Measurements from ENCODE around the gene ILKAP. TPM values are rescaled to one million over a fixed set of nuclear protein-coding genes. Genes with fewer than 3 reads are reported as not detected.
A peak's percentile ranks its signal among the peaks of the same experiment; 100 is the strongest.

Gene ILKAP
- total and polyA plus RNA-seq, 4 experiments from 2014 or later, result 44.4 to 87.8 (median 63.2) TPM

DNA sequence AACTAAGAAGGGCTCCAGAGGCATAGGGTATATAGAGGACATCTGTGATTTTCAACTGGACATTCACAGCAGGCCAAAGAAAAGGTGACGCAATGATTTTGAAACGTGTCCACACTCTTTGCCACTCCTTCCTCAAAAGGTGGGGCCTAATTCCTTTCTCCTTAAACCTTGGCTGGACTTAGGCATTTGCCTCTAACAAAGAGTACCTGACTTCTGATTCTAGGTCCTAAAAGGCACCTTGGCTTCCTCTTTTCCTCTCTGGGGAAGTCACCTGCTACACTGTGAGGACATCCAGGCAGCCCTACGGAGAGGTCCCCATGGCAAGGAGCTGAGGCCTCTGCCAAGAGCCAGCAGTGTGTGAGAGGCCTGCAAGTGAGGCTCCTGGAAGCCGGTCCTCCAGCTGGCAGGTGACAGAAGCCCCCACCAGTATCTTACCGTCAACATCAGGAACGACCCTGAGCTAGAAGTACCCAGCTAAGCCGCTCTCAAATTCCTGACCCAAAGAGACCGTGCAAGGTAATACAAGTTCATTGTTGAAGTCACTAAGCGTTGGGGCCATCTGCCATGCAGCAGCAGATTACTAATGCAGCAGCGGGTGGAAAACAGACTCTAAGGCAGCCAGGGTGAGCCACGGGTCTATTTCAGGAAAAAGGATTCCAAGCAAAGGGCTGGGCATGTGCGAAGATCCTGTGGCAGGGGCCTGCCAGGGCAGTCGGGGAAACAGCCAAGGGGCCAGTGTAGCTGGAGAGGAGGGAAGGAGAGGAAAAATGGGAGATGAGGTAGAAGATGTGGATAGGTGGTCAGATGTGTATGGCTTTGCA lies 43.7 kb upstream of the ILKAP start:
- no peak overlapping the region for H3K27ac ChIP-seq (ENCODE audit: low read depth, low read length)
- CTCF ChIA-PET (ENCODE audit: partially characterized antibody), result interaction anchor here (0.6 kb wide), 1 partner anchor 18 kb away, joined by 3 read pairs; no protein-coding TSS in a partner anchor
- H3K27me3 Mint-ChIP-seq, result no peaks in the 10 kb centered on the region
- no peak overlapping the region for H3K4me3 Mint-ChIP-seq
- no peaks in the 10 kb centered on the region for H3K4me1 ChIP-seq (ENCODE audit: insufficient read depth, low read length)
- POLR2A ChIA-PET (ENCODE audit: partially characterized antibody), result no interaction called here
- no peak overlapping the region for H3K4me3 ChIP-seq (ENCODE audit: low read length in 2 of 2)
- no peak for DNase-seq
- peaks cover 8% of the 10 kb centered on the region for H3K36me3 ChIP-seq (ENCODE audit: insufficient read depth, low read length)
- peaks cover 19 to 41% of the 10 kb centered on the region in 2 donors for H3K36me3 Mint-ChIP-seq
- H3K9me3 ChIP-seq (ENCODE audit: control insufficient read depth in 1 of 2, low read length in 2 of 2), result no peaks in the 10 kb centered on the region
- intact Hi-C loops (cut with micrococcal nuclease), result no loop called here
- no peaks in the 10 kb centered on the region for H3K27me3 ChIP-seq (ENCODE audit: insufficient read depth, low read length)
- no peaks in the 10 kb centered on the region for H3K9me3 Mint-ChIP-seq
- peak overlapping the region in 3 of 7 donors; percentile 11 to 75 (median 26) for H3K27ac Mint-ChIP-seq
- peaks cover 0 to under 1% (median 0%) of the 10 kb centered on the region in 4 donors for H3K4me1 Mint-ChIP-seq

DNA sequence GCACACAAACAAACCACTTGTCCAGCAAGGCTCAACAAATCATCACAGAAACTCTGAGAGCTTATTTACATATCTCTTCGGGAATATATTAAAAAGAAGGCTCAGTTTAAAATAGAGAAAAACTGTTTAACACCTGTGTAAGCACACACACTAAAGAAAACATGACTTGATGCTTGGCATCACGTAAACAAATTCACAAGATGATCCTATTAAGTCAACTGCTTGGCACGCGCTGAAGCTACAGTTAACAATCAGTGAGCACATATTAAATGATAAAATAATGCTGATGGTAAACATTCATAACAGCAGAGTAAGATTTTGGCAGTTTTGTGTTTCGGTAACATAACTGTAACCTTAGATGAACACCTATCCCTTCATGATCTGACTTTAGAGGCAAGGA lies 40.7 kb upstream of the ILKAP start:
- CTCF ChIA-PET (ENCODE audit: partially characterized antibody), result interaction anchor here (1.8 kb wide), 1 partner anchor 19 kb away, joined by 4 read pairs; no protein-coding TSS in a partner anchor
- H3K36me3 Mint-ChIP-seq, result peaks cover 19 to 23% of the 10 kb centered on the region in 2 donors
- POLR2A ChIA-PET (ENCODE audit: partially characterized antibody), result no interaction called here
- H3K27me3 Mint-ChIP-seq, result peaks cover 0 to 2% of the 10 kb centered on the region in 2 donors
- Histone ChIP-seq H3K27ac (ENCODE audit: low read depth, low read length) (no peak overlapping the region), H3K4me1 (ENCODE audit: insufficient read depth, low read length) (peaks cover 3% of the 10 kb centered on the region), H3K27me3 (ENCODE audit: insufficient read depth, low read length) (no peaks in the 10 kb centered on the region), H3K36me3 (ENCODE audit: insufficient read depth, low read length) (peaks cover 6% of the 10 kb centered on the region), H3K4me3 (ENCODE audit: low read length in 2 of 2) (no peak overlapping the region), H3K9me3 (ENCODE audit: control insufficient read depth in 1 of 2, low read length in 2 of 2) (no peaks in the 10 kb centered on the region)
- no peaks in the 10 kb centered on the region for H3K9me3 Mint-ChIP-seq
- no peak overlapping the region for H3K27ac Mint-ChIP-seq
- intact Hi-C loops (cut with micrococcal nuclease), result no loop called here
- H3K4me3 Mint-ChIP-seq, result no peak overlapping the region
- peaks cover 0 to 15% (median 4%) of the 10 kb centered on the region in 4 donors for H3K4me1 Mint-ChIP-seq
- DNase-seq, result no peak

- no peak overlapping the region for H3K4me3 ChIP-seq (ENCODE audit: low read length in 2 of 2)
- no peak for DNase-seq
- no peak overlapping the region for H3K27ac ChIP-seq (ENCODE audit: low read depth, low read length)
- H3K9me3 ChIP-seq (ENCODE audit: control insufficient read depth in 1 of 2, low read length in 2 of 2), result no peaks in the 10 kb centered on the region
- Mint-ChIP-seq H3K9me3 (no peaks in the 10 kb centered on the region), H3K27ac (no peak overlapping the region), H3K4me3 (no peak overlapping the region), H3K27me3 (peaks cover 0 to 2% of the 10 kb centered on the region in 2 donors), H3K4me1 (peaks cover 0 to 15% (median 4%) of the 10 kb centered on the region in 4 donors), H3K36me3 (peaks cover 19 to 23% of the 10 kb centered on the region in 2 donors)
- H3K36me3 ChIP-seq (ENCODE audit: insufficient read depth, low read length), result peaks cover 6% of the 10 kb centered on the region
- CTCF ChIA-PET (ENCODE audit: partially characterized antibody), result interaction anchor here (1.8 kb wide), 1 partner anchor 20 kb away, joined by 4 read pairs; no protein-coding TSS in a partner anchor
- POLR2A ChIA-PET (ENCODE audit: partially characterized antibody), result no interaction called here
- intact Hi-C loops (cut with micrococcal nuclease), result no loop called here
- H3K27me3 ChIP-seq (ENCODE audit: insufficient read depth, low read length), result no peaks in the 10 kb centered on the region
- H3K4me1 ChIP-seq (ENCODE audit: insufficient read depth, low read length), result peaks cover 9% of the 10 kb centered on the region
Measured at GRCh38 chr2:238243496-238244076, 40.1 kb upstream of the ILKAP start.

- peaks cover 19% of the 10 kb centered on the region in 2 donors for H3K36me3 Mint-ChIP-seq
- Histone ChIP-seq H3K27ac (ENCODE audit: low read depth, low read length) (no peak overlapping the region), H3K4me3 (ENCODE audit: low read length in 2 of 2) (no peak overlapping the region), H3K9me3 (ENCODE audit: control insufficient read depth in 1 of 2, low read length in 2 of 2) (no peaks in the 10 kb centered on the region), H3K36me3 (ENCODE audit: insufficient read depth, low read length) (peaks cover 6% of the 10 kb centered on the region), H3K4me1 (ENCODE audit: insufficient read depth, low read length) (peaks cover 12% of the 10 kb centered on the region), H3K27me3 (ENCODE audit: insufficient read depth, low read length) (no peaks in the 10 kb centered on the region)
- no peak for DNase-seq
- H3K27ac Mint-ChIP-seq, result peak overlapping the region in 2 of 7 donors; percentile 44 to 74
- intact Hi-C loops (cut with micrococcal nuclease), result no loop called here
- H3K27me3 Mint-ChIP-seq, result peaks cover 0 to 2% of the 10 kb centered on the region in 2 donors
- CTCF ChIA-PET (ENCODE audit: partially characterized antibody), result interaction anchor here (1.8 kb wide), 1 partner anchor 21 kb away, joined by 4 read pairs; no protein-coding TSS in a partner anchor
- no peaks in the 10 kb centered on the region for H3K9me3 Mint-ChIP-seq
- H3K4me3 Mint-ChIP-seq, result no peak overlapping the region
- POLR2A ChIA-PET (ENCODE audit: partially characterized antibody), result no interaction called here
- H3K4me1 Mint-ChIP-seq, result peaks cover 0 to 19% (median 4%) of the 10 kb centered on the region in 4 donors
Measured at GRCh38 chr2:238242731-238243495, 39.4 kb upstream of the ILKAP start.

DNA sequence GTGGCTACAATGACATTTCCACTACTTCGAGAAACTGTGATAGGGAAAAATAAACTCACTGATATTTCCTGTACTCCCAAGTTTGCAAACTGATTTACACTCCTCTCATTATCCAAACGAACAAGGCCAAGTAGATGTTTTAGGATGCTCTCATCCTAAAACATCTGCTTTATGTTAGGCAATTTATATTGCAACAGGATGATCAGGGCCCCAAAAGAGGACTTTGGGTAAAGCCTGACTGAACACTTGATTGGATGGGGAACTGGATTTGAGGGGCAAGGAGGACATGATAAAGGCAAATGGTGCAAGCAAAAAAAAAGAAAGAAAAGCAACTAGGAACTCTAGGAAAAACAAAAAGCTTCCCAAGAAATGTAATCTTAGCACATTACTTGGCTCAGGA lies 38.5 kb upstream of the ILKAP start:
- intact Hi-C loops (cut with micrococcal nuclease), result loop anchor here (2.0 kb wide), 2 partner anchors 39 to 47 kb away; partner anchors contain the start of genes ILKAP and PER2
- CTCF ChIA-PET (ENCODE audit: partially characterized antibody), result no interaction called here
- H3K36me3 Mint-ChIP-seq, result peaks cover 15 to 16% of the 10 kb centered on the region in 2 donors
- Histone ChIP-seq H3K4me3 (ENCODE audit: low read length in 2 of 2) (no peak overlapping the region), H3K27ac (ENCODE audit: low read depth, low read length) (no peak overlapping the region), H3K9me3 (ENCODE audit: control insufficient read depth in 1 of 2, low read length in 2 of 2) (no peaks in the 10 kb centered on the region), H3K27me3 (ENCODE audit: insufficient read depth, low read length) (peaks cover under 1% of the 10 kb centered on the region), H3K36me3 (ENCODE audit: insufficient read depth, low read length) (peaks cover 6% of the 10 kb centered on the region), H3K4me1 (ENCODE audit: insufficient read depth, low read length) (peaks cover 12% of the 10 kb centered on the region)
- H3K4me1 Mint-ChIP-seq, result peaks cover 0 to 23% (median 4%) of the 10 kb centered on the region in 4 donors
- H3K27ac Mint-ChIP-seq, result peak overlapping the region in 6 of 7 donors; percentile 29 to 85 (median 42)
- no peak for DNase-seq
- no peaks in the 10 kb centered on the region for H3K9me3 Mint-ChIP-seq
- POLR2A ChIA-PET (ENCODE audit: partially characterized antibody), result no interaction called here
- peaks cover 0 to 2% of the 10 kb centered on the region in 2 donors for H3K27me3 Mint-ChIP-seq
- H3K4me3 Mint-ChIP-seq, result peak overlapping the region; percentile 5 to 62 (median 38)

DNA sequence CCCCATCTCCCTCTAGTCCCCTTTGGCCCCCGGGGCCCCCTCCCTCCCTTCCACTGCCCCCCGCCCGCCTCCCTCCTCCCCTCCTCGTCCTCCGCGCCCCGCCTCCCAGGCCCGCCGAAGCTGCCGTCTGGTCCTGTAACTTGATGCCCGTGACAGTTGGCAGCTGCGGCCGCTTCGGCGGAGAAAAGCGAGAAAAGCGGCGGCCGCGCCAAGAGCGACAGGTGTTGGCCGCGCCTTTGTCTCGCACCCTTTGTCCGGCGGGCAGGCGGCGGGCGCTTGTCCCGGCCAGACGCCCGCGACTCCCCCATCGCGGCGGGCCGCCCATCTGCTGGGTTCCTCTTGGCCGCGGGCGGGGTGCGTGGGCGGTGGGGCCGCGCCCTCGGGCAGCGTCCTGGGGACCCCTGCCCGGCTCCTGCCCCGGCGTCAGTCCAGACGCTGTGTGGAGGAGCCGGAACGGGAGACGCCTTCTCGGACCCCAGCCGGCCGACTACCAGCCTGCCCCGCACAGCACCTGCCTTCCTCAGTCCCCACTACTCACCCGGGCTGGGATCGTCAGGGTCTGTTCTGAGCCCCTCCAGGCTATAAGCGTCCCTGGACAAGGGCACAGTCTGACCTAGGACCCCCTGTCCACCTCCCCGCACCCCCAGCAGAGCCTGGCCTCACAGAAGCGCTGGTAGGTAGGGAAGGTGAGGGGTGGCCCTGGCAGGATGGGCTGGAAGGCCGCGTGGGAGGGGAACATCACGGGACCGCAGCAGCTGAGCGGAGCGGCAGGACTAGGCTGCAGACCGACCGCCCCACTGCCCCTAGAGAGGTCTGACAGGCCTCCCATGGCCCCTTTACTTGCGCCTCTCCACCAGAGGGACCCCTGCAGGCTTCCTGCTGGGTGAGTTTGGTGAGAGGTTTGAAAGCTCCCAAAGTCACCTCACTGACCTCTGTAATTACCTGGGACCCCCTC lies 37.5 kb upstream of the ILKAP start:
- H3K27ac Mint-ChIP-seq, result peak overlapping the region in 3 of 7 donors; percentile 29 to 85 (median 74)
- H3K4me3 ChIP-seq (ENCODE audit: low read length in 2 of 2), result no peak overlapping the region
- CTCF ChIA-PET (ENCODE audit: partially characterized antibody), result no interaction called here
- no peaks in the 10 kb centered on the region for H3K9me3 ChIP-seq (ENCODE audit: control insufficient read depth in 1 of 2, low read length in 2 of 2)
- POLR2A ChIA-PET (ENCODE audit: partially characterized antibody), result no interaction called here
- no peak overlapping the region for H3K27ac ChIP-seq (ENCODE audit: low read depth, low read length)
- H3K4me1 Mint-ChIP-seq, result peaks cover 0 to 23% (median 4%) of the 10 kb centered on the region in 4 donors
- H3K36me3 Mint-ChIP-seq, result peaks cover 11 to 13% of the 10 kb centered on the region in 2 donors
- no peaks in the 10 kb centered on the region for H3K9me3 Mint-ChIP-seq
- H3K36me3 ChIP-seq (ENCODE audit: insufficient read depth, low read length), result peaks cover 6% of the 10 kb centered on the region
- DNase-seq, result peak in 2 of 5 donors; percentile 17 to 64
- H3K4me1 ChIP-seq (ENCODE audit: insufficient read depth, low read length), result peaks cover 12% of the 10 kb centered on the region
- H3K4me3 Mint-ChIP-seq, result peak overlapping the region in 6 of 8 donors; percentile 31 to 87 (median 50)
- intact Hi-C loops (cut with micrococcal nuclease), result loop anchor here (2.0 kb wide), 2 partner anchors 38 to 48 kb away; partner anchors contain the start of genes ILKAP and PER2
- peaks cover 6% of the 10 kb centered on the region in 2 donors for H3K27me3 Mint-ChIP-seq
- H3K27me3 ChIP-seq (ENCODE audit: insufficient read depth, low read length), result peaks cover 5% of the 10 kb centered on the region
